ENCODE measurements around the gene TDRD5.

- no peak for TF ChIP-seq EZH2phosphoT487 (IDR thresholded peaks at IDR 0.05; ENCODE audit: unreplicated experiment)
- TF ChIP-seq, protein P1, sequence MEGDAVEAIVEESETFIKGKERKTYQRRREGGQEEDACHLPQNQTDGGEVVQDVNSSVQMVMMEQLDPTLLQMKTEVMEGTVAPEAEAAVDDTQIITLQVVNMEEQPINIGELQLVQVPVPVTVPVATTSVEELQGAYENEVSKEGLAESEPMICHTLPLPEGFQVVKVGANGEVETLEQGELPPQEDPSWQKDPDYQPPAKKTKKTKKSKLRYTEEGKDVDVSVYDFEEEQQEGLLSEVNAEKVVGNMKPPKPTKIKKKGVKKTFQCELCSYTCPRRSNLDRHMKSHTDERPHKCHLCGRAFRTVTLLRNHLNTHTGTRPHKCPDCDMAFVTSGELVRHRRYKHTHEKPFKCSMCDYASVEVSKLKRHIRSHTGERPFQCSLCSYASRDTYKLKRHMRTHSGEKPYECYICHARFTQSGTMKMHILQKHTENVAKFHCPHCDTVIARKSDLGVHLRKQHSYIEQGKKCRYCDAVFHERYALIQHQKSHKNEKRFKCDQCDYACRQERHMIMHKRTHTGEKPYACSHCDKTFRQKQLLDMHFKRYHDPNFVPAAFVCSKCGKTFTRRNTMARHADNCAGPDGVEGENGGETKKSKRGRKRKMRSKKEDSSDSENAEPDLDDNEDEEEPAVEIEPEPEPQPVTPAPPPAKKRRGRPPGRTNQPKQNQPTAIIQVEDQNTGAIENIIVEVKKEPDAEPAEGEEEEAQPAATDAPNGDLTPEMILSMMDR (conservative IDR thresholded peaks at IDR 0.05; ENCODE audit: low read depth in 2 of 2): peak; percentile 14 to 62
Measured at GRCh38 chr1:179591592-179592580, at the start of gene TDRD5.
